ENCODE measurements around the gene SPOCD1.

DNA sequence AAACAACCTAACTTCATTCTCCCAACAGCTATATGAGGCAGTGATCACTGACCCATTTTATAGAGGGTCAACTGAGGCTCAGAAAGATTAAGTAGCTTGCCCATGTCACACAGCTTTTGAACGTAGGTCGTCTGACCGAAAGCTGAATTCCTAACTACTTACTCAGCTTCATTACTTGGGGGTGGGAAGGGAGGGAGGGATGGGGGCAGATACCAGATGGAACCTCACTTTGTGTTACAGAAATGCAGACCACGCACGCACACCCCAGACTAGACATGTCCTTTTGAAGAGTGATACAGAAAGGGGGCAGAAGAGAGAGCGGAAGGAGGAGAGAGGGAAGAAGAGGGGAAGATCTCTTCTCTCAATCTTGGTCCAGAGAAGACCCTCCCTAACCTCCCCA is 53.9 kb downstream of the SPOCD1 start:
- TF ChIP-seq NR3C1 (IDR thresholded peaks at IDR 0.05) = no peak
- TF ChIP-seq CTCF (IDR thresholded peaks at IDR 0.05) = no peak
- TF ChIP-seq RAD21 (conservative IDR thresholded peaks at IDR 0.05 in 1 of 2, IDR thresholded peaks at IDR 0.05 in 1 of 2) = no peak
- TF ChIP-seq ESRRA (IDR thresholded peaks at IDR 0.05; ENCODE audit: borderline replicate concordance, low read length) = no peak
- TF ChIP-seq, protein P1, sequence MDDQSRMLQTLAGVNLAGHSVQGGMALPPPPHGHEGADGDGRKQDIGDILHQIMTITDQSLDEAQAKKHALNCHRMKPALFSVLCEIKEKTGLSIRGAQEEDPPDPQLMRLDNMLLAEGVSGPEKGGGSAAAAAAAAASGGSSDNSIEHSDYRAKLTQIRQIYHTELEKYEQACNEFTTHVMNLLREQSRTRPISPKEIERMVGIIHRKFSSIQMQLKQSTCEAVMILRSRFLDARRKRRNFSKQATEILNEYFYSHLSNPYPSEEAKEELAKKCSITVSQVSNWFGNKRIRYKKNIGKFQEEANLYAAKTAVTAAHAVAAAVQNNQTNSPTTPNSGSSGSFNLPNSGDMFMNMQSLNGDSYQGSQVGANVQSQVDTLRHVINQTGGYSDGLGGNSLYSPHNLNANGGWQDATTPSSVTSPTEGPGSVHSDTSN (IDR thresholded peaks at IDR 0.05) = no peak
- TF ChIP-seq MAZ (IDR thresholded peaks at IDR 0.05; ENCODE audit: borderline replicate concordance, low read depth, low read length) = no peak
- TF ChIP-seq POLR2A (IDR thresholded peaks at IDR 0.05; ENCODE audit: low read length) = no peak
- TF ChIP-seq JUNB (IDR thresholded peaks at IDR 0.05) = no peak
- TF ChIP-seq RNF2 (IDR thresholded peaks at IDR 0.05; ENCODE audit: borderline replicate concordance, low read depth) = no peak
- TF ChIP-seq, protein P2, sequence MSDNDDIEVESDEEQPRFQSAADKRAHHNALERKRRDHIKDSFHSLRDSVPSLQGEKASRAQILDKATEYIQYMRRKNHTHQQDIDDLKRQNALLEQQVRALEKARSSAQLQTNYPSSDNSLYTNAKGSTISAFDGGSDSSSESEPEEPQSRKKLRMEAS (IDR thresholded peaks at IDR 0.05) = no peak
- TF ChIP-seq, protein P3, sequence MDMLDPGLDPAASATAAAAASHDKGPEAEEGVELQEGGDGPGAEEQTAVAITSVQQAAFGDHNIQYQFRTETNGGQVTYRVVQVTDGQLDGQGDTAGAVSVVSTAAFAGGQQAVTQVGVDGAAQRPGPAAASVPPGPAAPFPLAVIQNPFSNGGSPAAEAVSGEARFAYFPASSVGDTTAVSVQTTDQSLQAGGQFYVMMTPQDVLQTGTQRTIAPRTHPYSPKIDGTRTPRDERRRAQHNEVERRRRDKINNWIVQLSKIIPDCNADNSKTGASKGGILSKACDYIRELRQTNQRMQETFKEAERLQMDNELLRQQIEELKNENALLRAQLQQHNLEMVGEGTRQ (IDR thresholded peaks at IDR 0.05) = no peak
- no peak for TF ChIP-seq ZC3H11A (IDR thresholded peaks at IDR 0.05)
- TF ChIP-seq CBX8 (IDR thresholded peaks at IDR 0.05) = no peak
- TF ChIP-seq, protein P4, sequence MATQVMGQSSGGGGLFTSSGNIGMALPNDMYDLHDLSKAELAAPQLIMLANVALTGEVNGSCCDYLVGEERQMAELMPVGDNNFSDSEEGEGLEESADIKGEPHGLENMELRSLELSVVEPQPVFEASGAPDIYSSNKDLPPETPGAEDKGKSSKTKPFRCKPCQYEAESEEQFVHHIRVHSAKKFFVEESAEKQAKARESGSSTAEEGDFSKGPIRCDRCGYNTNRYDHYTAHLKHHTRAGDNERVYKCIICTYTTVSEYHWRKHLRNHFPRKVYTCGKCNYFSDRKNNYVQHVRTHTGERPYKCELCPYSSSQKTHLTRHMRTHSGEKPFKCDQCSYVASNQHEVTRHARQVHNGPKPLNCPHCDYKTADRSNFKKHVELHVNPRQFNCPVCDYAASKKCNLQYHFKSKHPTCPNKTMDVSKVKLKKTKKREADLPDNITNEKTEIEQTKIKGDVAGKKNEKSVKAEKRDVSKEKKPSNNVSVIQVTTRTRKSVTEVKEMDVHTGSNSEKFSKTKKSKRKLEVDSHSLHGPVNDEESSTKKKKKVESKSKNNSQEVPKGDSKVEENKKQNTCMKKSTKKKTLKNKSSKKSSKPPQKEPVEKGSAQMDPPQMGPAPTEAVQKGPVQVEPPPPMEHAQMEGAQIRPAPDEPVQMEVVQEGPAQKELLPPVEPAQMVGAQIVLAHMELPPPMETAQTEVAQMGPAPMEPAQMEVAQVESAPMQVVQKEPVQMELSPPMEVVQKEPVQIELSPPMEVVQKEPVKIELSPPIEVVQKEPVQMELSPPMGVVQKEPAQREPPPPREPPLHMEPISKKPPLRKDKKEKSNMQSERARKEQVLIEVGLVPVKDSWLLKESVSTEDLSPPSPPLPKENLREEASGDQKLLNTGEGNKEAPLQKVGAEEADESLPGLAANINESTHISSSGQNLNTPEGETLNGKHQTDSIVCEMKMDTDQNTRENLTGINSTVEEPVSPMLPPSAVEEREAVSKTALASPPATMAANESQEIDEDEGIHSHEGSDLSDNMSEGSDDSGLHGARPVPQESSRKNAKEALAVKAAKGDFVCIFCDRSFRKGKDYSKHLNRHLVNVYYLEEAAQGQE (IDR thresholded peaks at IDR 0.05) = no peak
